22Rv1 (cell line): ENCODE data around the gene TAOK1.
"Not testable (repeated sequence)": the region's sequence is repeated elsewhere in the genome, so short reads cannot be mapped to it uniquely, and the experiment has no call there.

Experiments
- H3K27ac ChIP-seq: fragments of 450-650 bp; 2 replicates; pipeline ENCODE4 v1.5.1; 2017
- CTCF ChIP-seq: fragments of 450-650 bp; IDR thresholded peaks from 2 replicates; pipeline ENCODE4 v1.5.1; 2017; ENCODE audit warnings: mild to moderate bottlenecking
- ZFX ChIP-seq: fragments of 450-650 bp; IDR thresholded peaks from 2 replicates; pipeline ENCODE4 v1.6.1; 2017; ENCODE audit warnings: antibody characterized with exemption, borderline replicate concordance

The TAOK1 gene

DNA sequence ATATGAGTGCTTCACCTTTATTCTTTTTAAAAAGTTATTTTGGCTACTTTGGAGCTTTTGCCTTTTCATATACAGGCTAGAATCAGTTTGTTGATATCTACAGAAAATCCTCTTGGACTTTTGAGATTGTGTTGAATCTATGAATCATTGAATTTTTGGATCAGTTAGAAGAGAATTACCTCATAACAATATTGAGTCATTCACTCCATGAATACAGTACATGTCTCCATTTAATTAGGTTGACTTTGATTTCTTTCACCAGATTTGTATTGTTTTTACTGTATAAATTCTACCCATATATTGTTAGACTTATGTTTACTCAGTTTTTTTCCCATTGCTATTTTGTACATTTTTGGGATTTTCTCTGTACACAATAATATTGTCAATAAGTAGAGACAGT, 54.4 kb downstream of the TAOK1 start:
- TF ChIP-seq ZFX (no peak), CTCF (no peak)
- no peak overlapping the region for H3K27ac ChIP-seq

DNA sequence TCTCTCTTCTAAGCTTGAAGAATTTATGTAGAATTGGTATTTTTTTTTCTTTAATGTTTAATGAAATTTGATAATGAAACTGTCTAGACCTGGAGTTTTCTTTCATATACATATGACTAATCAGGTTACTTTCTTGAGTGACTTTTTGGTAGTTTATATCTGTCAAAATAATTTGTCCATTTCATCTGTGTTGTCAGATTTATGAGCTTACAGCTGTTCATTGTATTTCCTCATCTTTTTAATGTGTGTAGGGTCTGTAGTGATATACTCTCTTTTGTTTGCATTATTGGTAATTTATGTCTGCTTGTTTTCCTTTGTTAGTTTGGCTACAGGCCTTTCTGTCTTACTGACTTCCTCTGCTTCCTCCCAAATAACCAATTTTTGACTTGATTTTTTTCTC, 55.7 kb downstream of the TAOK1 start:
- H3K27ac ChIP-seq = no peak overlapping the region
- no peak for TF ChIP-seq CTCF
- no peak for TF ChIP-seq ZFX

DNA sequence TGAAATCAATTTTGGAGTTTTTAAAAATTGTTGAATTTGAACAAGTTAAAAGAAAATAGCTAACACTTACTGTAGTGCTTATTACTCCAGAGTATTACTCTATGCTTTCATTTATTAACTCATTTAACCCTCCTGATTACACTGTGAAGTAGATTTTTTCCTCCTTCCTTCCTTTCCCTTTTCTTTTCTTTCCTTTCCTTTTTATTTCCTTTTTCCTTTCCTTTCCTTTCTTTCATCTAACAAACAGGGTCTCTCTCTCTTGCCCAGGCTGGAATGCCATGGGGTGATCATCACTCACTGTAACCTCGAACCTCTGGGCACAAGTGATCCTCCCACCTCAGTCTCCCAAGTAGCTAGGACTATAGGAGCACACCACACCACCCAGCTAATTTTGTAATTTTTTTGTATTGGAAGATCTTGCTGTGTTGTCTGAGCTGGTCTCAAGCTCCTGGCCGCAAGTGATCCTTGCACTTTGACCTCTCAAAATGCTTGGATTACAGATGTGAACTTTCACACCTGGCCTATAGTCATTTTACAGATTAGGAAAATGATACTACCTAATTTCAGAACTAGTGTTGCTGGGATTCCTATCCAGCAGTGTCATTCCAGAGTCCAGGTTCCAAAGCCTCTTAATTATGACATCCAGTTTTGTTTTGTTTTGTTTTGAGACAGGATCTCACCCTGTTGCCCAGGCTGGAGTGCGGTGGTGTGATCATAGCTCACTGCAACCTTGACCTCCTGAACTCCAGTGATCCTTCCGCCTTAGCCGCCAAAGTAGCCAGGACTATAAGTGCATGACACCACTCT, 59.9 kb downstream of the TAOK1 start:
- no peak for TF ChIP-seq CTCF
- TF ChIP-seq ZFX = no peak
- H3K27ac ChIP-seq = no peak overlapping the region

- TF ChIP-seq CTCF = no peak
- TF ChIP-seq ZFX = no peak
- no peak overlapping the region for H3K27ac ChIP-seq
These were observed 61.1 kb downstream of the TAOK1 start for GRCh38 chr17:29451121-29451742.

GRCh38 chr17:29458066-29458465, 67.9 kb downstream of the TAOK1 start:
- H3K27ac ChIP-seq = no peak overlapping the region
- no peak for TF ChIP-seq ZFX
- TF ChIP-seq CTCF = no peak

DNA sequence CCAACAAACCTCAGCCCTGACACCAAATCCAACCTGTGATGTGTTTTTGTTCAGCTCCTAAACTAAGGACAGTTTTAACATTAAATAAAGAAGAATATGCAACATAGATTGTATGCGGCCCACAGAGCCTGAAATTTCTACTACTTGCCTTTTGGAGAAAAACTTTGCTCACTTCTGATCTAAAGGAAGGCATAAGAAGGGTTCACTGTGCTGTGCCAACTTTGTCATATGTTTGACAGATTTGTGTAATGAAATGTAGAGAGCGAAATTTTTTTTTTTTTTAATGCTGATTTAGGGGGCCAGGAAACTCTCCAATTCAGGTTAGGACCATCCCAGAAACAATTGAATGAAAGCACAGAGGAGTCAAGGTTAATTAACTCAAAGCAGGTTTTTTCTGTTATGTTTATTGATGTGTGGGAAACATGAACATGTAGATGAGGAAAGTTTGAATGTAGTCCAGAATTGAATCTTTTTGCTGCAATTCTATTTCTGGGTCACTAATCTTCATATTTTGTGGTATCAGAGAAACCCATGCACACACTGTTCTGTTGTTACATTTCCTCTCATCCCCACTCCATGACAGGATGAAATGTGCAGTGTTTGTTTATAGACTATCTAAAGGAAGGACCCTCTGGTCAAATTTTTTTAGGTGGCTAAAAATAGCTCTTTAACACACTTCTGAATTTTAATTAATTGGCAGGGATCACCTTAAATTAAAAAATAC, 71.5 kb downstream of the TAOK1 start:
- TF ChIP-seq ZFX = no peak
- no peak for TF ChIP-seq CTCF
- H3K27ac ChIP-seq = no peak overlapping the region

GRCh38 chr17:29469276-29469675, 79.1 kb downstream of the TAOK1 start:
- TF ChIP-seq ZFX (no peak), CTCF (no peak)
- H3K27ac ChIP-seq = no peak overlapping the region

DNA sequence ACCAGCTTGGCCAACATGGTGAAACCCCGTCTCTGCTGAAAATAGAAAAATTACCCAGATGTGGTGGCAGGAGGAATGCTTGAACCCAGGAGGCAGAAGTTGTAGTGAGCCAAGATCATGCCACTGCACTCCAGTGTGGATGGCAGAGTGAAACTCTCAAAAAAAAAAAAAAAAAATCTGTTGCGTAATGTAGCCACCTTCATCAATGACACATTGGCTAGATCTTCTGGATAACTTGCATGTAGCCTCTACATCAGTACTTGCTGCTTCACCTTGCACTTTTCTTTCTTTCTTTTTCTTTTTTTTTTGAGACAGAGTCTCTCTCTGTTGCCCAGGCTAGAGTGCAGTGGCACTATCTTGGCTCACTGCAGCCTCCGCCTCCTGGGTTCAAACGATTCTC, 83.3 kb downstream of the TAOK1 start:
- not testable (repeated sequence) for H3K27ac ChIP-seq
